HG03558 (cell line): ENCODE measurements around the gene DNM2.

Source experiments
- ATAC-seq: cut with Tn5 transposase; IDR thresholded peaks from one replicate; pipeline ENCODE4 v1.9.1; 2021; ENCODE audit warnings: moderate number of reproducible peaks; ENCODE audit not compliant: unreplicated experiment; ENCODE audit errors: extremely low read depth

Gene DNM2

GRCh38 chr19:10688545-10689280, 29.2 kb upstream of the DNM2 start:
- ATAC-seq: no peak

DNA sequence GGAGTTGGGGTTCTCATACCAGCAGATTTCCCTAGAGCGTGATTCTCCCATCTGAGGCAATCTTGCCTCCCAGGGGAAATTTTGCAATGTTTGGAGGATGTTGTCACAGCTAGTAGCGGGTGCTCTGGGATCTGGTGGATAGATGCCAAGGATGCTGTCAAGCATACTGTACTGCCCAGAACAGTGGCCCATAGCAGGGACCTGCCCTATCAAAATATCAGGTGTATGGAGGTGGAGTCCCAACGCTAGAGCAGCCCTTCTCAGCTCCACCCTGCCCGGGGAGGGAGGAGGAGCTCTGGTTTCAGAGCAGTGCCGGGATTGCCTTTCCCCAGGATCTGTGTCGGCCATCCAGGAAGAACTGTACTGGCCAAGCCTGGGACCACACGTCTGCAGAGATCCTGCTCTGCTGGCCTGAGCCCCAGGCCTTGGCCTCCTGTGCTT, 27.5 kb upstream of the DNM2 start:
- ATAC-seq: no peak

- ATAC-seq: no peak
These were observed 26.5 kb upstream of the DNM2 start for GRCh38 chr19:10691178-10691881.

DNA sequence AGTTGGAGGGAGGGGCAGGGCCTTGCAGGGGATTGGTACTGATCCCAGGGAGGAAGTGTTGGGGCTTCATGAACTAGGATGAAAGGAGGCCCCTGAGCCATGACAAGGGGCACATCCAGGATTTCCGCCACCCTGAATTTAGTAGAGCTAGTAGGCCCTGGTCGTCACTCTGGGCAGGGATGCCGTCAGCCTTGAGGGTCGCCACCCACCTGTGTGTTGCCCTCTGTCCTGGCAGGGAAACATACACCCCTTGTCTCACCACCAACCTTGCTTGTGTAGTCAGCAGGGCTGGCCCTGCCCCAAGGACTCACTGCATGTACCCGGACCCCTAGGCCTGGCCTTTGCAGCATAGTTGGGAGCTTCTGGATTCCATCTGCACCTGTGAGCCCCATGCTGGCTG, 26.0 kb upstream of the DNM2 start:
- no peak for ATAC-seq

DNA sequence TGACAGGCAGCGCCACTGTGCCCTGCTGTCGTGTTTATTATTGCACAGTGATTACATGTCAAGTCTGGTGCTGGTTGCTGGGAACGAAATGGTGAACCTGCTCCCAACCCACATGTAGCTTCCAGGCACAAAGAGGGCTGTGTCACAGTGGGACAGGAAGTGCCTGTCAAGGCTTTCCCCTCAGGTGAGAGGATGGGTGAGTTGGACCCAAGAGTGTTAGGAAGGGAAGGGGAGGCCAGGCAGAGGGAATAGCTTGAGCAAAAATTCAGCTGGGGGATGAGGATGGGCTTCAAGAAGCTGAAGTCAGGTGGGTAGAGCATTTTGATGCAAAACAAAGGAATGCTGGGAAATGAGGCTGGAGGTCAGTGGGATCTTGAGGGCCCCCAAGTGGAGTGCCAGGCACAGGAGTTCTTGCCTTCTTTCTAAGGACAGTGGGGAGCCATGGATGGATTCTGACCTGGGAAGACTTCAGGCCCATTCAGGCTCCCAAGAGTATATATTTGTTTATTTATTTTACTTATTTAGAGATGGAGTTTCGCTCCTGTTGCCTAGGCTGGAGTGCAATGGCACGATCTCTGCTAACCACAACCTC, 25.1 kb upstream of the DNM2 start:
- no peak for ATAC-seq

- ATAC-seq: no peak
These were observed 23.1 kb upstream of the DNM2 start for GRCh38 chr19:10694706-10695307.

GRCh38 chr19:10695401-10696398, 22.2 kb upstream of the DNM2 start:
- no peak for ATAC-seq

GRCh38 chr19:10699650-10700335, 18.1 kb upstream of the DNM2 start:
- no peak for ATAC-seq

DNA sequence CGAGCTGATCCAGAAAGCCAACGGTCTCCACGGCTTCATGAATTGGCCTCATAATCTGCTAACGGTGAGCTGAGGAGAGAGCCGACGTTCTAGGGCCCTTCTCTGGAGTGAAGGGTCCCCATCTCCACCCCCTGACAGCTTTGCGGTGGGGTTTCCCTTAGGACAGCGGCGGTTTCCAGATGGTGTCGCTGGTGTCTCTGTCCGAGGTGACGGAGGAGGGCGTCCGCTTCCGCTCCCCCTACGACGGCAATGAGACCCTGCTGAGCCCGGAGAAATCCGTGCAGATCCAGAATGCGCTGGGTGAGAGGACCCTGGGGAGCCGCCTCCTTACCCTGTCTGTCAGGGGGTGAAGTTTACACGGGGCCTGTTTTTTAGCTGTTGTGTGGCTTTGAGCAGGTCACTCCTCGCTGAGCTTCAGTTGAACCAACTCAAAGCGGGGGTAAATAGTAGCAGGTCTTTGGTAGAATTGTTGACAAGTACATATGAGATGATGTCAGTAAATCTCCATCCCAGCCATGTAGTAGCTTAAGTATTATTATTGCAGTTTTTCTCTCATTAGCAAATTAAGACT, 15.8 kb upstream of the DNM2 start:
- ATAC-seq: no peak

DNA sequence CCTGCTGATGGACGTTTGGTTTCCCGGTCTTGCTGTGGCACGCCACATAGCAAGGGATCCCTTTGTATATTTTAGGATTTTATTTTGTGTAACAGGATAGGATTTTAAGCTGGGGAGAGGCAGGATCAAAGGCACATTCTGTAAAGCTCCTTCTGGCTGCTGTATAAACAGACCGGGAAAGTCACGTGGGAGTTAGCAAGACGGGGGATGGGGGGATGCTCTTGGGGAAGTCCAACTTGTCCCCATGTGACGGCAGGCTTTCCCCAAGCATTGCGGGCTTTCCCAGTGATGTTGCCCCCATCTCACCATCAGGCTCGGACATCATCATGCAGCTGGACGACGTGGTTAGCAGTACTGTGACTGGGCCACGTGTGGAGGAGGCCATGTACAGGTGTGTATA, 10.9 kb upstream of the DNM2 start:
- no peak for ATAC-seq

- ATAC-seq: no peak
These were observed 10.4 kb upstream of the DNM2 start for GRCh38 chr19:10707440-10707839.

DNA sequence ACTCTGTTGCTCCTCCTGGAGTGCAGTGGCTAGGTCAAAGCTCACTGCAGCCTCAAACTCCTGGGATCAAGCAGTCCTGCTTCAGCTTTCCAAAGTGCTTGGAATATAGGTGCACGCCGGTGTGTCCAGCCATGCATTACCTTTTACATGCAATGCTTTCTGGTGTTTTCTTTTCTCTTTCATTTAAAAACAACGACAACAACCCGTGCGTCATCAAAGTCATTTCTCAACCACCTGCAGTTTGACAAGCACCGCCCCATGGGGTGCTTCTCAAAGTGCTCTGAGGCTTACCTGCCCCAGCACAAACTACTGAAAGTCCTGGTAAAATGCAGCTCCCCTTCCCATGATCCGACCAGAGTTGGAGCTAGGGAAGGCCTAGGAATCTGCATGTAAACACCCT, 9.6 kb upstream of the DNM2 start:
- ATAC-seq: no peak

DNA sequence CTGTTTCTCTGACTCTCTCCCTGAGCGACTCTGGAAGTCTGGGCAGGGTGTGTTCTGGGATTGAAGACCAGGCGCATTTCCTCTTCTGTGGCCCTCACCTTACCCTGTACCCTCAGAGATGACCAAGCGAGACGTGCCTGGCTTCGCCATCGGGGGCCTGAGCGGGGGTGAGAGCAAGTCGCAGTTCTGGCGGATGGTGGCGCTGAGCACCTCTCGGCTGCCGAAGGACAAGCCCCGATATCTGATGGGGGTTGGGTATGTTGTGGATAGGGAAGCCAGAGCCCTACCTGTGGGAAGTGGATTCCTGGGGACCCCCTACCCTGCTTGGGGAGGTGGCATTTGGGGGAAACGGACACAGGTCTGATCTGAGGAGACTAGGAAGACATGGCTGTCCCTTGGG, 5.8 kb upstream of the DNM2 start:
- no peak for ATAC-seq

DNA sequence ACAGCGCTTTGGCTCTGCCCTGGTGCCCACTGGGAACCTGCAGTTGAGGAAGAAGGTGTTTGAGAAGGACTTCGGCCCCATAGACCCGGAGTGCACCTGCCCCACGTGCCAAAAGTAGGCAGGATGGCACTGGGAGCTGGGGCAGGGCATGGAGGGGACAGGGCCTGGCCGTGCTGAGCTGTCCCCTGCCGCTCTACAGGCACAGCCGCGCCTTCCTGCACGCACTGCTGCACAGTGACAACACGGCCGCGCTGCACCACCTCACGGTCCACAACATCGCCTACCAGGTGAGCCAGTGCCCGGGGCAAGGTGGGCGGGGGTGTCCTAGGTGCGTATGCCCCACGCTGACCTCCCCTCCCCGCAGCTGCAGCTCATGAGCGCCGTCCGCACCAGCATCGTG, 5.1 kb upstream of the DNM2 start:
- no peak for ATAC-seq

- no peak for ATAC-seq
These were observed 4.6 kb upstream of the DNM2 start for GRCh38 chr19:10713317-10713716.

GRCh38 chr19:10717054-10717355, 874 bp upstream of the DNM2 start:
- ATAC-seq: no peak

GRCh38 chr19:10718205-10719196, 622 bp downstream of the DNM2 start:
- no peak for ATAC-seq

- ATAC-seq: no peak
These were observed 1.6 kb downstream of the DNM2 start for GRCh38 chr19:10719466-10719961.
